Stimulated activated CD8-positive, alpha-beta memory T cell treated with anti-CD3 and anti-CD28 coated beads, Interleukin-7, amount 100 ng/mL, for 1 hour (primary cell): Measurements from ENCODE around the gene CD164L2.
"Not testable (repeated sequence)": the region's sequence is repeated elsewhere in the genome, so short reads cannot be mapped to it uniquely, and the experiment has no call there.

Source experiments
- DNase-seq, 2 donors: peaks; one replicate each; pipeline ENCODE4 v3.0.0-alpha.2; 2020; ENCODE audit warnings: low read depth in 2 of 2

CD164L2 gene

DNA sequence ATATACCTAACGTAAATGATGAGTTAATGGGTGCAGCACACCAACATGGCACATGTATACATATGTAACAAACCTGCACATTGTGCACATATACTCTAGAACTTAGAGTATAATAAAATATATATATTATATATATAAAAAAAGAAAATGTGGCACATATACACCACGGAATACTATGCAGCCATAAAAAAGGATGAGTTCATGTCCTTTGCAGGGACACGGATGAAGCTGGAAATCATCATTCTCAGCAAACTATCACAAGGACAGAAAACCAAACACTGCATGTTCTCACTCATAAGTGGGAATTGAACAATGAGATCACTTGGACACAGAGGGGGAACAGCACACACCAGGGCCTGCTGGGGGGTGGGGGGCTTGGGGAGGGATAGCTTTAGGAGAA, 1.7 kb upstream of the CD164L2 start:
- DNase-seq = not testable (repeated sequence)

DNA sequence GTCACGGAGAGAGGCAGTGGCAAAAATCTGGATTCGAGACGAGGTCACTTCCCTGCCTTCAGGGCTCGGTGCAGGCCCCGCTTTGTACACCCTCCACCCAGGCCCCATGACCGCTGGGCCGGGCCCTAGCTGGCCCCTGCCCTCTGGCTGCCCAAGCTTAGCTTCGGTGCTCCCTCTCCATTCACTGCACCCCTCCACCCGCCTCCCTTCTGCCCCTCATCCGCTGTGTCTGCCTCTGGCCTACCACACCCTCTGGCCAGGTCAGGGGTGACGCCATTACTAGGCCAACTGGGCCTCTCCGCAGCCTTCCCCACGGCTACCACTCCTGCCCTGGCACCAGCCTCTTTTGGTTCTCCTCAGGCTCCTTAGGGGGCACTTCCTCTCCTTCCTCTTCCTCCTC, 528 bp upstream of the CD164L2 start:
- no peak for DNase-seq

DNA sequence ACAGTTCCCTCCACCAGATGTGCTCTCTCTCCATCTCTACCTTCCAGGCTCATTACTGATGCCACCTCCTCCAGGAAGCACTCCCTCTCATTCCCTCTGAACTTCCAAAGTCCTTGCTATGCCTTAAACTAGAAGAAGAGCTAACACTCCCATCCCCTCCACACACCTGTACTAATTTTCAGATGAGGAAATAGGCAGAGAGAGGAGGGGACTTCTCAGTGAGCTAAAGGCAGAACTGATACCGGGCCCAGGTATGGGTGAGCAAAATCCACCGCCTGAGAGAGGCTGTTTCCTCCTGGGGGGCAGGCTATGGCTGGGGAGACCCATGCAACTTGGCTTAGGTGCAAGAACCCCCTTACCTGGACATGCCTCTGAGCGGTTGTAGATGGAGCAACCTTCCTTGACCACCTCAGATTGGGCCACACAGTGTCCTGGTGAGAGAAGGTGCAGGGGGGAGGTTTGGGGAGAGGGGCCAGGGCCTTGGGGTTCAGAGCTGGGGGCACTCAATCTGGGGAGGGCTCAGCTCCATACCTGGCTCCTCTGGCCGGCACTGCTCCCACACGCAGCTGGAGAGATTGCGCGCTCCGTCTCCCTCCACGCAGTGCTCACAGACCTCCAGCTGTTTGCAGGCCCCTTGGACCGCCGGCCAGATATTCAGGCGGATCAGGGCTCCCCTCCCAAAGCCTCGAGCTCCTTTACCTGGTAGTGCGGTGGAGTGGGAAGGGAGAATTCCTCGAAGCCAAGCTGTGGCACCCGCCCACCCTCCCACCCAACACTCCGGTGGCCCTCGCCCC, 967 bp downstream of the CD164L2 start:
- DNase-seq = no peak

- no peak for DNase-seq
These were observed 2.1 kb downstream of the CD164L2 start for GRCh38 chr1:27380766-27381733.

DNA sequence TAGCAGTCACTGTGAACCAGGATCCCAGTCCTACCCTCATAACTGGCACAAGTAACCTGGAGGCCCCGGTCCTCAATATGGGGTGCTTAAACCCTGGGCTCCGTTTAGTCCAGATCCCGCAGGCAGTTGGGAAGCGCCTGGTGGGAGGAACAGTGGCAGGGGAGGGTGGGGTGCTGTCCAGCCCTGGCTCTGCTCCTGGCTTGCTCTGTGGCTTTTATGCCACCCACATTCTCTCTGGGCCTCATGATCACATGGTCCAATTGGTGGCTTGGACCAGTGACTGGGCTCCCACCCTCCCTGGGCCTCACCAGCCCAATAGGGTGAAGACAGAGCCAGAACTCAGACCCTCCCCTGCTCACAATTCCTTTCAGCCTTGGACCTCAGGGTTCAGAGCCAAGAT, 2.9 kb downstream of the CD164L2 start:
- DNase-seq = no peak

GRCh38 chr1:27379564-27380122, 3.5 kb downstream of the CD164L2 start:
- DNase-seq = no peak

DNA sequence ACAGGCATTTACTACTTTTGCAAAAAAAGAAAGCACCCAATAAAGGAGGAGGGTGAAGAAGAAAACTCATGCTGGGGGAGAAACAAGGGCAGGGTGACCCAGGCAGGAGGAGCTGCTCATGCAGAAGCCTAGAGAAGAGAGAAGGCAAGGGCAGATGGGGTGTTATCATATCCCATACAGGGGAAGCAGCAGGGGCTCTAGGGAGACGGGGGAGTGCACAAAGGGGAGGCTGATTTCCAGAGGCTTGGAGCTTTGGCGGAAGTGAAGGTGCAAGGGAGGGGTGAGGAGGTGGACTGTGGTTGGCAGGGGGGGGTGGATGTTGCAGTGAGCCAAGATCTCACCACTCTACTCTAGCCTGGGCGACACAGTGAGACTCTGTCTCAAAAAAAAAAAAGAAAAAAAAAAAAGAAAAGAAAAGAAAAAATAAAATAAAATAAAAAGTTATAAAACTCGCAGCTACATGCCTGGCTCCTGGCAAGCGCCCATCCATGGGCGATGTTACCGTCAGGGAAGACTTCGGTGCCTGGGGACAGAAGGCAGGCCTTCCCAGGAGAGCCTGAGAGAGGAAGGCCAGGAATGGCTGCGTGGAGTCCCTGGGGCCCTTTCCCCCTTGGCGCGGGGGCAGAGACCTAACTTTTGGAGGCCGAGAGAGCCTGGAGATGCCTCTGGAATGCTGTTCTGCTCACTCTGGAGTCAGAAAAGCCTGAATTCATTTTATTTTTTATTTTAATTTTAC, 5.2 kb downstream of the CD164L2 start:
- DNase-seq = no peak

DNA sequence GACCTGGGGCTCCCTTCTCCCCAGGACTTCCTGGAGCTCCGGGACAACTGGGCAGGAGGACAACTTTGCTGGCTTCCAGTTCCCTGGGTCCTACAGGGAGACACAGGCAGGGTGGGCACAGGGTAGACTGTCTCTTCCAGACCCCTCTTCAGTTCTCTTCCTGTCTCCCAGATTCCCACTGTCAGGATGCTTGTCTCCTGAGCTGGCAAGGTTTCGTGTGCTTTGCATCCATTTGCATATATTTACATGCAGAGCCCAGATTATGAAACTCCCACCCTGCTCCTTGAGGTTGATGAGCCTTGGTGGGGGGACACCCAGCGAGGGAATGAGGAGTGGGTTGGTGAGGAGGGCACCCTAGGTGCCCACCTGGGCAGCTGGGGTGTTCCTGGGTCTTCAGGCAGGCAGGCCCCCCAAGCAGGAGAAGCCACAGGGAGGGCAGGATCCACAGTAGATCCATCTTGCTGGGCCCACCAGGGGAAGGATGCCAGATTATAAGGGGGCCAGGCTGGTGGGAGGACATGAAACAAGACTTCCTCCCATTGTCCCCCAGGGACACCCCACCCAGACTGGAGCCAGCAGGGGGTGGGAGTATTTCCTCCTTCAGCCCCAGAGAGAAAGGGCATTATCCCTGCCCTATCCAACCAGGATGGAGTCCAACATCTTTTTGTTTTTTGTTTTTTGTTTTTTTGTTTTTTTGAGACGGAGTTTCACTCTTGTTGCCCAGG, 8.6 kb downstream of the CD164L2 start, which contains the start of gene FCN3:
FCN3 (minus strand) TSS at position 463 of the 725 bp plus-strand sequence; CDS start at position 457, 6 bp downstream.
- no peak for DNase-seq

GRCh38 chr1:27372808-27373690, 10.1 kb downstream of the CD164L2 start:
- DNase-seq = no peak

- DNase-seq = no peak
These were observed 10.9 kb downstream of the CD164L2 start for GRCh38 chr1:27372022-27372807.

- no peak for DNase-seq
These were observed 14.1 kb downstream of the CD164L2 start for GRCh38 chr1:27368869-27369582.

- DNase-seq = no peak
These were observed 15.9 kb downstream of the CD164L2 start for GRCh38 chr1:27367160-27367650.

- DNase-seq = no peak
These were observed 16.5 kb downstream of the CD164L2 start, which contains the start of gene MAP3K6 for GRCh38 chr1:27366411-27367159. TSS of gene MAP3K6 (minus strand) at chr1:27366961. CDS start at chr1:27366597, 364 bp downstream.

DNA sequence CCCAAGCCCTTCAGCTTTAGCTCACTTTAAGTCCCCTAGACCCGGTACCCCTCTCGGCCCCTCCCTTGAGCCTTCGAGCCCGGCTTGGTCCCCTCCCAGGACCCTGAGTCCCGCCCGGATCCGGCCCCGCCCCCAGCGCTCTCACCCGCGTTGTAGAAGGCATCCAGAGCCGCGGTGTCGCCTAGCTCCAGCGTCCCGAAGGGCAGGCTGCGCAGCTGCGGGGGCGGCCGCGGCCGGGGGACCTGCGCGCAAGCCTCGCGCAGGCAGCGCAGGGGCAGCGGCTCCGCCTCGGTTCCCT, 17.1 kb downstream of the CD164L2 start:
- DNase-seq = peak; percentile 27 to 49

- DNase-seq = peak; percentile 57 to 61
These were observed 17.6 kb downstream of the CD164L2 start for GRCh38 chr1:27365372-27366112.

DNA sequence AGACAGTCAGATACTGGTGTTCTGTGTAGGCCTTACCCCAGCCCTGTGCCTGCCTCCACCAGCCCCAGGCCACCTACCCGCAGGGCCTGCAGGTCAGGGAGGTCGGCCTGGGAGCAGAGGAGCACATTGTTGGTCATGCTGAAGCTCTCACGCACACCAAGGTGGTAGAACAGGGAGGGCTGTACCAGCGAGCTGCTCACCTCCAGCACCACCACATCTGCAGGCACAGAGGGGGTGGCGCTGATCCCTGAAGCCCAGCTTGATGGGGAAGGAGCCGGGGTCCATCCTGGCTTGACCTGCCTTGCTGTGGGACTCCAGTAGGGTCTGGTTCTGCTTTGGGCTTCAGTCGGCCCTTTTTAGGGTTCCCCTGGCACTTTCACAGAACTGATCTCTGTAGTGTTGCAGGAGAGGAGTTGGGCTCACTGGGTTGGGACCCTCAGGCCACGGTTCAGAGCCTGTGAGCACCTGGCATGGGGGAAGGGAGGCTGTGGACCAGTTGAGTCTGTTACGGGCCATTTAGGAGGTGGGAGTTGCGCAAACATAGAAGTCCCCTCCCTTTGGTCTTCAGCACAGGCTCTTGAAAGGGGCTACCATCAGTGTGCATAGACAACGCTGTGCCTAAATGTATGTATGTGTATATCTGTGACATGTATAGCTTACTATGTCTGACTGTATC, 18.3 kb downstream of the CD164L2 start:
- no peak for DNase-seq
